IMR-90 (cell line): Measurements from ENCODE around the gene KLC4. TPM values are rescaled to one million over a fixed set of nuclear protein-coding genes. Genes with fewer than 3 reads are reported as not detected.

Experiments
- ATAC-seq: fragments of 200-7000 bp; cut with Tn5 transposase; 2 replicates; pipeline ENCODE4 v1.9.1; 2020; ENCODE audit warnings: low read depth, mild to moderate bottlenecking, moderate library complexity
- BruUV-seq: library from RNA; stranded (reverse); fragments of 400-500 nt; replicated peaks from 2 replicates; lab custom pipeline; 2021; lab: Mats Ljungman, UMichigan
- CTCF ChIA-PET: fragments of 300-600 bp; formaldehyde crosslinking; extraction: SDS; loops from one replicate; lab custom pipeline; 2021; ENCODE audit warnings: antibody characterized with exemption; lab: Yijun Ruan, JAX
- POLR2A ChIA-PET: fragments of 300-600 bp; sonication (Branson Sonifier 250); formaldehyde crosslinking; loops from one replicate; lab custom pipeline; 2022; ENCODE audit warnings: antibody characterized with exemption; ENCODE audit not compliant: unreplicated experiment; lab: Charles Lee
- DNase-seq: peaks from one replicate; pipeline ENCODE4 v3.0.0; 2013
- H2AFZ ChIP-seq: replicated peaks from 2 replicates; pipeline ENCODE3; 2013; ENCODE audit warnings: low read length, mild to moderate bottlenecking; ENCODE audit not compliant: poor library complexity
- H2AK5ac ChIP-seq: 2 replicates; pipeline ENCODE4 v1.6.1; 2013; ENCODE audit warnings: low read depth, low read length, inconsistent platforms
- H2AK9ac ChIP-seq: replicated peaks from 2 replicates; pipeline ENCODE3; 2013; ENCODE audit warnings: mild to moderate bottlenecking, low read depth, low read length, moderate library complexity; ENCODE audit not compliant: poor library complexity
- H2BK120ac ChIP-seq: 2 replicates; pipeline ENCODE4 v1.6.1; 2013; ENCODE audit warnings: low read depth, low read length, inconsistent platforms
- H2BK15ac ChIP-seq: 3 replicates; pipeline ENCODE4 v1.6.1; 2013; ENCODE audit warnings: low read depth, low read length, inconsistent platforms
- H2BK20ac ChIP-seq: 2 replicates; pipeline ENCODE4 v1.6.1; 2013; ENCODE audit warnings: low read depth, mild to moderate bottlenecking, inconsistent platforms, low read length, moderate library complexity
- H2BK5ac ChIP-seq: 2 replicates; pipeline ENCODE4 v1.6.1; 2013; ENCODE audit warnings: mild to moderate bottlenecking, low read depth, low read length, inconsistent platforms; ENCODE audit not compliant: poor library complexity, severe bottlenecking
- H3K14ac ChIP-seq: replicated peaks from 2 replicates; pipeline ENCODE4 v1.6.1; 2013; ENCODE audit warnings: low read depth, low read length, inconsistent platforms
- H3K18ac ChIP-seq: 2 replicates; pipeline ENCODE4 v1.6.1; 2013; ENCODE audit warnings: low read depth, low read length, control low read depth
- H3K23ac ChIP-seq: 2 replicates; pipeline ENCODE4 v1.6.1; 2013; ENCODE audit warnings: low read depth, low read length, inconsistent platforms
- H3K27ac ChIP-seq: 2 replicates; pipeline ENCODE4 v1.5.1; 2013; ENCODE audit warnings: mild to moderate bottlenecking, control low read depth, low read length; ENCODE audit not compliant: insufficient read depth
- H3K27me3 ChIP-seq: 2 replicates; pipeline ENCODE4 v1.6.1; 2013; ENCODE audit warnings: low read length; ENCODE audit not compliant: control insufficient read depth, insufficient read depth
- H3K36me3 ChIP-seq: 2 replicates; pipeline ENCODE4 v1.6.1; 2013; ENCODE audit warnings: low read length, mixed read lengths; ENCODE audit not compliant: control insufficient read depth, insufficient read depth
- H3K4ac ChIP-seq: 2 replicates; pipeline ENCODE4 v1.6.1; 2013; ENCODE audit warnings: low read depth, low read length, inconsistent platforms
- H3K4me1 ChIP-seq: 2 replicates; pipeline ENCODE4 v1.6.1; 2013; ENCODE audit warnings: low read length, mixed read lengths; ENCODE audit not compliant: control insufficient read depth, insufficient read depth
- H3K4me2 ChIP-seq: 2 replicates; pipeline ENCODE4 v1.6.1; 2013; ENCODE audit warnings: low read depth, mild to moderate bottlenecking, control low read depth, low read length, moderate library complexity
- H3K4me3 ChIP-seq: 2 replicates; pipeline ENCODE4 v1.5.1; 2013; ENCODE audit warnings: low read depth, mild to moderate bottlenecking, control low read depth, low read length, moderate library complexity; ENCODE audit not compliant: insufficient read depth
- H3K56ac ChIP-seq: 2 replicates; pipeline ENCODE4 v1.6.1; 2013; ENCODE audit warnings: low read length, inconsistent platforms; ENCODE audit not compliant: insufficient read depth; ENCODE audit errors: extremely low read depth
- H3K79me1 ChIP-seq, 2 experiments: 2 replicates each; pipeline ENCODE4 v1.6.1; 2013; ENCODE audit warnings: low read length in 2 of 2, inconsistent platforms in 1 of 2, low read depth in 1 of 2
- H3K9ac ChIP-seq: 2 replicates; pipeline ENCODE4 v1.6.1; 2013; ENCODE audit warnings: low read depth, low read length, control low read depth
- H3K9me1 ChIP-seq: 2 replicates; pipeline ENCODE4 v1.6.1; 2013; ENCODE audit warnings: low read length, inconsistent platforms; ENCODE audit not compliant: insufficient read depth
- H3K9me3 ChIP-seq: 2 replicates; pipeline ENCODE4 v1.6.1; 2013; ENCODE audit warnings: low read length; ENCODE audit not compliant: control insufficient read depth, insufficient read depth
- H4K20me1 ChIP-seq: 2 replicates; pipeline ENCODE4 v1.6.1; 2013; ENCODE audit warnings: low read length, inconsistent platforms; ENCODE audit not compliant: insufficient read depth
- H4K5ac ChIP-seq: 2 replicates; pipeline ENCODE4 v1.6.1; 2013; ENCODE audit warnings: mild to moderate bottlenecking, low read depth, low read length, control low read depth
- H4K8ac ChIP-seq, 2 experiments: 2 replicates each; pipeline ENCODE4 v1.6.1; 2013; ENCODE audit warnings: low read depth in 2 of 2, low read length in 2 of 2, control low read depth in 1 of 2, inconsistent platforms in 1 of 2
- H4K91ac ChIP-seq: 2 replicates; pipeline ENCODE4 v1.6.1; 2013; ENCODE audit warnings: low read depth, low read length, inconsistent platforms; ENCODE audit not compliant: insufficient read depth
- BHLHE40 ChIP-seq: fragments of 150-350 bp; IDR thresholded peaks from 2 replicates; pipeline ENCODE4 v1.6.1; 2016; ENCODE audit warnings: mild to moderate bottlenecking, low read depth, low read length
- CEBPB ChIP-seq: IDR thresholded peaks from 2 replicates; pipeline ENCODE4 v1.6.1; 2012; ENCODE audit warnings: low read depth, low read length, improper control_type of control experiment
- CTCF ChIP-seq: conservative IDR thresholded peaks from 2 replicates; pipeline ENCODE4 v1.5.1; 2012; ENCODE audit warnings: mild to moderate bottlenecking, low read depth, low read length, improper control_type of control experiment
- ELK1 ChIP-seq: fragments of 150-350 bp; IDR thresholded peaks from 2 replicates; pipeline ENCODE4 v1.6.1; 2016; ENCODE audit warnings: low read depth, mild to moderate bottlenecking, low read length, moderate library complexity, borderline replicate concordance
- FOS ChIP-seq: fragments of 150-350 bp; IDR thresholded peaks from 2 replicates; pipeline ENCODE4 v1.6.1; 2016; ENCODE audit warnings: low read depth, low read length
- MXI1 ChIP-seq: IDR thresholded peaks from 2 replicates; pipeline ENCODE4 v1.6.1; 2012; ENCODE audit warnings: low read depth, mild to moderate bottlenecking, low read length, moderate library complexity, borderline replicate concordance
- NFE2L2 ChIP-seq: fragments of 150-350 bp; IDR thresholded peaks from 2 replicates; pipeline ENCODE4 v1.6.1; 2016; ENCODE audit warnings: low read depth, mild to moderate bottlenecking, low read length
- RAD21 ChIP-seq: IDR thresholded peaks from 2 replicates; pipeline ENCODE4 v1.6.1; 2012; ENCODE audit warnings: low read length, improper control_type of control experiment
- RFX5 ChIP-seq: IDR thresholded peaks from 2 replicates; pipeline ENCODE4 v1.8.0; 2012; ENCODE audit warnings: low read depth, mild to moderate bottlenecking, low read length, moderate library complexity
- WGBS, 2 experiments: methylation state at CpG; one replicate each; pipeline versions ENCODE4 v1.1.5 to v1.1.7; 2013; ENCODE audit warnings: missing lambda C conversion rate in 2 of 2; ENCODE audit not compliant: insufficient read length in 1 of 2; ENCODE audit errors: extremely low coverage in 2 of 2; 5-methylcytosine and 5-hydroxymethylcytosine counted together
- dilution Hi-C: fragments of 300-500 bp; cut with HindIII; formaldehyde crosslinking; loops from one replicate; pipeline ENCODE4 v1.14.3; 2018; ENCODE audit warnings: low sequenced_read_pairs; ENCODE audit not compliant: unreplicated experiment
- in situ Hi-C: fragments of 300-500 bp; cut with MboI; formaldehyde crosslinking; loops from 3 replicates; pipeline ENCODE4 v1.14.3; 2019; ENCODE audit warnings: low sequenced_read_pairs, inconsistent platforms, mixed read lengths
- intact Hi-C: fragments of 100-400 bp; cut with micrococcal nuclease; formaldehyde crosslinking; loops from 2 replicates; pipeline ENCODE4 v1.10.0; 2022
- polyA plus RNA-seq, 3 experiments: library from polyadenylated mRNA; depleted of rRNA; stranded (reverse); fragments of >200 nt; gene quantifications; 2 replicates each; pipeline ENCODE4 v1.2.3, GENCODE V29; 2012; ENCODE audit warnings: low replicate concordance in 1 of 3
- total RNA-seq: library from RNA; depleted of rRNA; stranded (reverse); fragments of >200 nt; gene quantifications from 2 replicates; pipeline ENCODE4 v1.2.3, GENCODE V29; 2012

Gene KLC4
- total and polyA plus RNA-seq, 2 of the 4 experiments (the other 2 are of a cell fraction) = 10.9 to 13.0 TPM

GRCh38 chr6:43050981-43051380 lies 8.4 kb upstream of the KLC4 start:
- WGBS, 2 experiments = 98% methylated on average over 14 of the region's 17 CpGs; no CpG with 5 or more reads in 1 of the 2 experiments
- no peak overlapping the region for H2BK120ac ChIP-seq
- no peak overlapping the region for H3K27ac ChIP-seq
- peaks cover 17 to 50% of the 10 kb centered on the region in 2 experiments; a peak in 3 of 4 replicates for H3K79me1 ChIP-seq
- H3K14ac ChIP-seq = no peak overlapping the region
- no peak overlapping the region for H2AK5ac ChIP-seq
- H2AFZ ChIP-seq = peak overlapping the region; percentile 33
- no peak overlapping the region for H3K56ac ChIP-seq
- H3K9ac ChIP-seq = no peak overlapping the region
- H4K5ac ChIP-seq = no peak overlapping the region
- H2BK5ac ChIP-seq = no peak overlapping the region
- ATAC-seq = no peak
- H3K4me1 ChIP-seq = peaks cover 18% of the 10 kb centered on the region
- no peak overlapping the region; the same call in 1 of the 2 replicates for H3K4me2 ChIP-seq
- no TSS peak for BruUV-seq
- peaks cover 21% of the 10 kb centered on the region for H3K9me1 ChIP-seq
- no peak for TF ChIP-seq NFE2L2
- no peak for TF ChIP-seq MXI1
- no peak for TF ChIP-seq BHLHE40
- TF ChIP-seq RAD21 = no peak
- TF ChIP-seq CTCF = no peak
- no peak for TF ChIP-seq RFX5
- TF ChIP-seq ELK1 = no peak
- no peak for TF ChIP-seq FOS
- TF ChIP-seq CEBPB = no peak
- no peak overlapping the region for H4K8ac ChIP-seq
- no peaks in the 10 kb centered on the region for H3K9me3 ChIP-seq
- ChIA-PET POLR2A (no interaction called here), CTCF (no interaction called here)
- in situ Hi-C loops = no loop called here
- H3K27me3 ChIP-seq = no peaks in the 10 kb centered on the region
- dilution Hi-C loops = no loop called here
- no peaks in the 10 kb centered on the region for H4K20me1 ChIP-seq
- intact Hi-C loops = loop anchor here (5.0 kb wide), 1 partner anchor 91 kb away; no protein-coding TSS in a partner anchor
- peaks cover 56% of the 10 kb centered on the region for H3K36me3 ChIP-seq
- H3K18ac ChIP-seq = no peak overlapping the region
- no peak overlapping the region for H3K4me3 ChIP-seq
- H3K4ac ChIP-seq = 0 out of 2 replicates have a peak overlapping the region, but pooled peaks have one; percentile 6
- H3K23ac ChIP-seq = no peak overlapping the region
- DNase-seq = no peak
- H4K91ac ChIP-seq = no peak overlapping the region
- no peak overlapping the region for H2BK15ac ChIP-seq
- H2BK20ac ChIP-seq = no peak overlapping the region
- no peak overlapping the region for H2AK9ac ChIP-seq
